ENCODE measurements around the gene SPNS1. TPM values are rescaled to one million over a fixed set of nuclear protein-coding genes. Genes with fewer than 3 reads are reported as not detected.

Gene SPNS1
- total RNA-seq, 1 experiment from 2014 or later, result 79.1 TPM

DNA sequence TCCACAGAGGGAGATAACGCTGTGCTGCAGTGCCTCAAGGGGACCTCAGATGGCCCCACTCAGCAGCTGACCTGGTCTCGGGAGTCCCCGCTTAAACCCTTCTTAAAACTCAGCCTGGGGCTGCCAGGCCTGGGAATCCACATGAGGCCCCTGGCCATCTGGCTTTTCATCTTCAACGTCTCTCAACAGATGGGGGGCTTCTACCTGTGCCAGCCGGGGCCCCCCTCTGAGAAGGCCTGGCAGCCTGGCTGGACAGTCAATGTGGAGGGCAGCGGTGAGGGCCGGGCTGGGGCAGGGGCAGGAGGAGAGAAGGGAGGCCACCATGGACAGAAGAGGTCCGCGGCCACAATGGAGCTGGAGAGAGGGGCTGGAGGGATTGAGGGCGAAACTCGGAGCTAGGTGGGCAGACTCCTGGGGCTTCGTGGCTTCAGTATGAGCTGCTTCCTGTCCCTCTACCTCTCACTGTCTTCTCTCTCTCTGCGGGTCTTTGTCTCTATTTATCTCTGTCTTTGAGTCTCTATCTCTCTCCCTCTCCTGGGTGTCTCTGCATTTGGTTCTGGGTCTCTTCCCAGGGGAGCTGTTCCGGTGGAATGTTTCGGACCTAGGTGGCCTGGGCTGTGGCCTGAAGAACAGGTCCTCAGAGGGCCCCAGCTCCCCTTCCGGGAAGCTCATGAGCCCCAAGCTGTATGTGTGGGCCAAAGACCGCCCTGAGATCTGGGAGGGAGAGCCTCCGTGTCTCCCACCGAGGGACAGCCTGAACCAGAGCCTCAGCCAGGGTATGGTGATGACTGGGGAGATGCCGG lies 42.0 kb upstream of the SPNS1 start:
- ChIA-PET POLR2A (interaction anchor here (0.5 kb wide), 1 partner anchor 94 kb away, joined by 6 read pairs; no protein-coding TSS in a partner anchor), CTCF (interaction anchor here (0.6 kb wide), 1 partner anchor 45 kb away, joined by 3 read pairs; no protein-coding TSS in a partner anchor)

DNA sequence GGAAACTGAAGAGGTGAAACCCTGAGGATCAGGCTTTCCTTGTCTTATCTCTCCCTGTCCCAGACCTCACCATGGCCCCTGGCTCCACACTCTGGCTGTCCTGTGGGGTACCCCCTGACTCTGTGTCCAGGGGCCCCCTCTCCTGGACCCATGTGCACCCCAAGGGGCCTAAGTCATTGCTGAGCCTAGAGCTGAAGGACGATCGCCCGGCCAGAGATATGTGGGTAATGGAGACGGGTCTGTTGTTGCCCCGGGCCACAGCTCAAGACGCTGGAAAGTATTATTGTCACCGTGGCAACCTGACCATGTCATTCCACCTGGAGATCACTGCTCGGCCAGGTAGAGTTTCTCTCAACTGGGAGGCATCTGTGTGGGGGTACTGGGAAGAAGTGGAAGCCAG lies 41.4 kb upstream of the SPNS1 start:
- BruUV-seq (replicated peaks), result no TSS peak
- ATAC-seq (no peak), DNase-seq (ENCODE audit: low read depth, low spot score) (no peak)
- Histone ChIP-seq H3K4me3 (ENCODE audit: low read depth in 2 of 2, low read length in 2 of 2) (no peak overlapping the region), H3K27ac (ENCODE audit: low read length) (no peak overlapping the region), H3K36me3 (ENCODE audit: control insufficient read depth, insufficient read depth, low read length) (no peaks in the 10 kb centered on the region), H3K4me1 (ENCODE audit: control insufficient read depth, insufficient read depth, low read length) (no peaks in the 10 kb centered on the region), H3K9me3 (ENCODE audit: control insufficient read depth, insufficient read depth, low read depth, low read length) (no peaks in the 10 kb centered on the region), H3K27me3 (ENCODE audit: control insufficient read depth, insufficient read depth, low read length) (no peaks in the 10 kb centered on the region)
- POLR2A ChIA-PET, result no interaction called here
- CTCF ChIA-PET, result interaction anchor here (0.6 kb wide), 1 partner anchor 46 kb away, joined by 3 read pairs; no protein-coding TSS in a partner anchor
- in situ Hi-C loops (cut with HindIII; ENCODE audit: low pct_unique_long_range_greater_than_20kb, low sequenced_read_pairs), result no loop called here
- intact Hi-C loops (cut with micrococcal nuclease; ENCODE audit: unreplicated experiment), result no loop called here
- TF ChIP-seq, protein P1, sequence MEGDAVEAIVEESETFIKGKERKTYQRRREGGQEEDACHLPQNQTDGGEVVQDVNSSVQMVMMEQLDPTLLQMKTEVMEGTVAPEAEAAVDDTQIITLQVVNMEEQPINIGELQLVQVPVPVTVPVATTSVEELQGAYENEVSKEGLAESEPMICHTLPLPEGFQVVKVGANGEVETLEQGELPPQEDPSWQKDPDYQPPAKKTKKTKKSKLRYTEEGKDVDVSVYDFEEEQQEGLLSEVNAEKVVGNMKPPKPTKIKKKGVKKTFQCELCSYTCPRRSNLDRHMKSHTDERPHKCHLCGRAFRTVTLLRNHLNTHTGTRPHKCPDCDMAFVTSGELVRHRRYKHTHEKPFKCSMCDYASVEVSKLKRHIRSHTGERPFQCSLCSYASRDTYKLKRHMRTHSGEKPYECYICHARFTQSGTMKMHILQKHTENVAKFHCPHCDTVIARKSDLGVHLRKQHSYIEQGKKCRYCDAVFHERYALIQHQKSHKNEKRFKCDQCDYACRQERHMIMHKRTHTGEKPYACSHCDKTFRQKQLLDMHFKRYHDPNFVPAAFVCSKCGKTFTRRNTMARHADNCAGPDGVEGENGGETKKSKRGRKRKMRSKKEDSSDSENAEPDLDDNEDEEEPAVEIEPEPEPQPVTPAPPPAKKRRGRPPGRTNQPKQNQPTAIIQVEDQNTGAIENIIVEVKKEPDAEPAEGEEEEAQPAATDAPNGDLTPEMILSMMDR (IDR thresholded peaks at IDR 0.05), result no peak
- TF ChIP-seq, protein P2, sequence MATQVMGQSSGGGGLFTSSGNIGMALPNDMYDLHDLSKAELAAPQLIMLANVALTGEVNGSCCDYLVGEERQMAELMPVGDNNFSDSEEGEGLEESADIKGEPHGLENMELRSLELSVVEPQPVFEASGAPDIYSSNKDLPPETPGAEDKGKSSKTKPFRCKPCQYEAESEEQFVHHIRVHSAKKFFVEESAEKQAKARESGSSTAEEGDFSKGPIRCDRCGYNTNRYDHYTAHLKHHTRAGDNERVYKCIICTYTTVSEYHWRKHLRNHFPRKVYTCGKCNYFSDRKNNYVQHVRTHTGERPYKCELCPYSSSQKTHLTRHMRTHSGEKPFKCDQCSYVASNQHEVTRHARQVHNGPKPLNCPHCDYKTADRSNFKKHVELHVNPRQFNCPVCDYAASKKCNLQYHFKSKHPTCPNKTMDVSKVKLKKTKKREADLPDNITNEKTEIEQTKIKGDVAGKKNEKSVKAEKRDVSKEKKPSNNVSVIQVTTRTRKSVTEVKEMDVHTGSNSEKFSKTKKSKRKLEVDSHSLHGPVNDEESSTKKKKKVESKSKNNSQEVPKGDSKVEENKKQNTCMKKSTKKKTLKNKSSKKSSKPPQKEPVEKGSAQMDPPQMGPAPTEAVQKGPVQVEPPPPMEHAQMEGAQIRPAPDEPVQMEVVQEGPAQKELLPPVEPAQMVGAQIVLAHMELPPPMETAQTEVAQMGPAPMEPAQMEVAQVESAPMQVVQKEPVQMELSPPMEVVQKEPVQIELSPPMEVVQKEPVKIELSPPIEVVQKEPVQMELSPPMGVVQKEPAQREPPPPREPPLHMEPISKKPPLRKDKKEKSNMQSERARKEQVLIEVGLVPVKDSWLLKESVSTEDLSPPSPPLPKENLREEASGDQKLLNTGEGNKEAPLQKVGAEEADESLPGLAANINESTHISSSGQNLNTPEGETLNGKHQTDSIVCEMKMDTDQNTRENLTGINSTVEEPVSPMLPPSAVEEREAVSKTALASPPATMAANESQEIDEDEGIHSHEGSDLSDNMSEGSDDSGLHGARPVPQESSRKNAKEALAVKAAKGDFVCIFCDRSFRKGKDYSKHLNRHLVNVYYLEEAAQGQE (IDR thresholded peaks at IDR 0.05; ENCODE audit: insufficient read depth in 1 of 2, low read depth in 2 of 2, low read length in 1 of 2), result no peak
- TF ChIP-seq TCF7L2 (IDR thresholded peaks at IDR 0.05; ENCODE audit: low read depth, low read length) (no peak), SIN3A (IDR thresholded peaks at IDR 0.05; ENCODE audit: borderline replicate concordance, insufficient read depth, low read depth, low read length) (no peak), POLR2AphosphoS5 (IDR thresholded peaks at IDR 0.05; ENCODE audit: low read depth, low read length) (no peak)

More for the DNA sequence above, 42.0 kb upstream of the SPNS1 start:
- H3K9me3 ChIP-seq (ENCODE audit: control insufficient read depth, insufficient read depth, low read depth, low read length), result no peaks in the 10 kb centered on the region
- H3K4me1 ChIP-seq (ENCODE audit: control insufficient read depth, insufficient read depth, low read length), result no peaks in the 10 kb centered on the region
- no peak for DNase-seq (ENCODE audit: low read depth, low spot score)
- intact Hi-C loops (cut with micrococcal nuclease; ENCODE audit: unreplicated experiment) (no loop called here), in situ Hi-C loops (cut with HindIII; ENCODE audit: low pct_unique_long_range_greater_than_20kb, low sequenced_read_pairs) (no loop called here)
- no peaks in the 10 kb centered on the region for H3K27me3 ChIP-seq (ENCODE audit: control insufficient read depth, insufficient read depth, low read length)
- H3K4me3 ChIP-seq (ENCODE audit: low read depth in 2 of 2, low read length in 2 of 2), result no peak overlapping the region
- H3K36me3 ChIP-seq (ENCODE audit: control insufficient read depth, insufficient read depth, low read length), result no peaks in the 10 kb centered on the region
- no peak overlapping the region for H3K27ac ChIP-seq (ENCODE audit: low read length)
- no TSS peak for BruUV-seq (replicated peaks)
- ATAC-seq, result no peak
- TF ChIP-seq SIN3A (IDR thresholded peaks at IDR 0.05; ENCODE audit: borderline replicate concordance, insufficient read depth, low read depth, low read length) (no peak), TCF7L2 (IDR thresholded peaks at IDR 0.05; ENCODE audit: low read depth, low read length) (no peak), POLR2AphosphoS5 (IDR thresholded peaks at IDR 0.05; ENCODE audit: low read depth, low read length) (no peak)
- TF ChIP-seq, protein P1 (IDR thresholded peaks at IDR 0.05), result no peak
- TF ChIP-seq, protein P2 (IDR thresholded peaks at IDR 0.05; ENCODE audit: insufficient read depth in 1 of 2, low read depth in 2 of 2, low read length in 1 of 2), result no peak
